GM19351 (cell line): ENCODE results near the gene PCDHGB6.
A peak's percentile ranks its signal among the peaks of the same experiment; 100 is the strongest.
"Not testable (repeated sequence)": the region's sequence is repeated elsewhere in the genome, so short reads cannot be mapped to it uniquely, and the experiment has no call there.

Experiments
- ATAC-seq: cut with Tn5 transposase; IDR thresholded peaks from one replicate; pipeline ENCODE4 v1.9.1; 2021; ENCODE audit warnings: mild to moderate bottlenecking, moderate library complexity; ENCODE audit not compliant: unreplicated experiment

PCDHGB6 gene

GRCh38 chr5:141417494-141418172 is 9.8 kb downstream of the PCDHGB6 start, which contains the start of gene PCDHGB7:
PCDHGB7 (plus strand) TSS chr5:141417677; CDS start chr5:141417860, 183 bp downstream.
- peak; percentile 76 for ATAC-seq

DNA sequence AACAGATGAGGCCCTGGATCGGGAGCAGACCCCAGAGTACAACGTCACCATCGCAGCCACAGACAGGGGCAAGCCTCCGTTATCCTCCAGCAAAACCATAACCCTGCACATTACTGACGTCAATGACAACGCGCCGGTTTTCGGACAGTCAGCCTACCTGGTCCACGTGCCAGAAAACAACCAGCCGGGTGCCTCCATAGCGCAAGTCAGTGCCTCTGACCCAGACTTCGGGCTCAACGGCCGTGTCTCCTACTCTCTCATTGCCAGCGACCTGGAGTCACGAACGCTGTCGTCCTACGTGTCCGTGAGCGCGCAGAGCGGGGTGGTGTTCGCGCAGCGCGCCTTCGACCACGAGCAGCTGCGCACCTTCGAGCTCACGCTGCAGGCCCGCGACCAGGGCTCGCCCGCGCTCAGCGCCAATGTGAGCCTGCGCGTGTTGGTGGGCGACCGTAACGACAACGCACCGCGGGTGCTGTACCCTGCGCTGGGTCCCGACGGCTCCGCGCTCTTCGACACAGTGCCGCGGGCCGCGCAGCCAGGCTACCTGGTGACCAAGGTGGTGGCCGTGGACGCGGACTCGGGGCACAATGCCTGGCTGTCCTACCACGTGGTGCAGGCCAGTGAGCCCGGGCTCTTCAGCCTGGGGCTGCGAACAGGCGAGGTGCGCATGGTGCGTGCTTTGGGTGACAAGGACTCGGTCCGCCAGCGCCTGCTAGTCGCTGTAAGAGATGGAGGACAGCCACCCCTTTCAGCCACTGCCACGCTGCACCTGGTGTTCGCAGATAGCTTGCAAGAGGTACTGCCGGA is 11.5 kb downstream of the PCDHGB6 start:
- ATAC-seq, result no peak

DNA sequence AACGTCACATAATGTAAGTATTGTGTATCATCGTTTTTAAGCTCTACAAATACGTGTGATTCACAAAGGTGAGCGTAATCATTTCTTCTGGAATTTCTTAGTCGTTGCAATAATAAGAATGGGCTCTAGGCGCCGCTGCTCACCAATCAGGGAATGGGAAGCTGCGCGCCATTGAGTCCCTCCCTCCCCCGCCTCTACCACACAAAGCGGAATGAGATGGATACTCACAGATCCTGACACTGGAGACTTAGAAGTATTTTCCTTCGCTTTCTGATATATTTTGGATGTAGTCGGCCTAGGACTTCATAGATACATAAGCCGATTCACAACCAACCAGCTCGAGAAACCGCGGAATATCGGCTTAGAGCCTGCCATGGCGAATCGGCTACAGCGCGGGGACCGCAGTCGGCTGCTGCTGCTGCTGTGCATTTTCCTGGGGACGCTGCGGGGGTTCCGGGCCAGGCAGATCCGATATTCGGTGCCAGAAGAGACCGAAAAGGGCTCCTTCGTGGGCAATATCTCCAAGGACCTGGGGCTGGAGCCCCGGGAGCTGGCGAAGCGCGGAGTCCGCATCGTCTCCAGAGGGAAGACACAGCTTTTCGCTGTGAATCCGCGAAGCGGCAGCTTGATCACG is 13.2 kb downstream of the PCDHGB6 start, which contains the start of gene PCDHGA11:
Gene PCDHGA11, plus strand, starts transcription at position 197 of the 634 bp plus-strand sequence. Its CDS starts 177 bp downstream, at position 374.
- ATAC-seq, result peak; percentile 43

DNA sequence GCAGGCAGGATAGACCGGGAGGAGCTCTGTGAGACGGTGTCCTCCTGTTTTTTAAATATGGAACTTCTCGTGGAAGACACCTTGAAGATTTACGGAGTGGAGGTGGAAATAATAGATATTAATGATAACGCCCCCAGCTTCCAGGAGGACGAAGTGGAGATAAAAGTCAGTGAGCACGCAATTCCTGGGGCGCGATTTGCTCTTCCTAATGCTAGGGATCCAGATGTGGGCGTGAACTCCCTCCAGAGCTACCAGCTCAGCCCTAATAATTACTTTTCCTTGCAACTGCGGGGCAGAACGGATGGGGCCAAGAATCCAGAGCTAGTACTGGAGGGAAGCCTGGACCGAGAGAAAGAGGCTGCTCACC is 13.7 kb downstream of the PCDHGB6 start:
- ATAC-seq, result no peak

- ATAC-seq, result no peak
Observed at GRCh38 chr5:141422742-141423291, 15.0 kb downstream of the PCDHGB6 start.

- ATAC-seq, result no peak
Observed at GRCh38 chr5:141427783-141428426, 20.1 kb downstream of the PCDHGB6 start.

DNA sequence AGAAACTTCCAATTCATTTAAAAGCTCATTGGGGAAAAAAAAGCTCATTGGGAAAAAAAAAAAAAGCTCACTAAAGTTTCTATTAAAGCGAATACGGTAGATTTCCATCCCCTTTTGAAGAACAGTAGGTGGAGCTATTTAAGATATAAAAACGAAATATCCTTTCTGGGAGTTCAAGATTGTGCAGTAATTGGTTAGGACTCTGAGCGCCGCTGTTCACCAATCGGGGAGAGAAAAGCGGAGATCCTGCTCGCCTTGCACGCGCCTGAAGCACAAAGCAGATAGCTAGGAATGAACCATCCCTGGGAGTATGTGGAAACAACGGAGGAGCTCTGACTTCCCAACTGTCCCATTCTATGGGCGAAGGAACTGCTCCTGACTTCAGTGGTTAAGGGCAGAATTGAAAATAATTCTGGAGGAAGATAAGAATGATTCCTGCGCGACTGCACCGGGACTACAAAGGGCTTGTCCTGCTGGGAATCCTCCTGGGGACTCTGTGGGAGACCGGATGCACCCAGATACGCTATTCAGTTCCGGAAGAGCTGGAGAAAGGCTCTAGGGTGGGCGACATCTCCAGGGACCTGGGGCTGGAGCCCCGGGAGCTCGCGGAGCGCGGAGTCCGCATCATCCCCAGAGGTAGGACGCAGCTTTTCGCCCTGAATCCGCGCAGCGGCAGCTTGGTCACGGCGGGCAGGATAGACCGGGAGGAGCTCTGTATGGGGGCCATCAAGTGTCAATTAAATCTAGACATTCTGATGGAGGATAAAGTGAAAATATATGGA is 22.7 kb downstream of the PCDHGB6 start, which contains the start of gene PCDHGA12:
Gene PCDHGA12, plus strand, starts transcription at position 176 of the 782 bp plus-strand sequence. Its CDS starts 253 bp downstream, at position 429.
- ATAC-seq, result peak; percentile 84

- peak; percentile 52 for ATAC-seq
Observed at GRCh38 chr5:141431286-141431685, 23.5 kb downstream of the PCDHGB6 start.

GRCh38 chr5:141432308-141432707 is 24.5 kb downstream of the PCDHGB6 start:
- ATAC-seq, result not testable (repeated sequence)

- not testable (repeated sequence) for ATAC-seq
Observed at GRCh38 chr5:141432726-141433125, 24.9 kb downstream of the PCDHGB6 start.

- ATAC-seq, result no peak
Observed at GRCh38 chr5:141434006-141434405, 26.2 kb downstream of the PCDHGB6 start.

DNA sequence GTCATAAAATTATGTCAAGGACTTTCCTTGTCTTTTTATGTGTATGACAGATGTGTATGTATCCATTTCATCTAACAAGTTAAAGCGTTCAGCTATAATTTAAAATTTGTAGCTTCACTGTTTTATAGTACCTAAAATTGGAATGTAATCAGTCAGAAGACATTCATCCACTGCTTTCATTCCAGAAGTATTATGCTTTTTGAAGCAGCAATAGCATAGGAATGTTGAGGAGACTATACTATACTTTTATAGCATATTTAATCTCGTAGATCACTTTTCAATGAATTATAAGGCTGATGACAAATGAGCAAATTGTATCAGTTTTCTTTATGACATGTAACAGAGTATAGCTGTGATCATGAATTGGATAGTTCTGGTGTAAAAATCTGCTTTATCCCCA is 29.4 kb downstream of the PCDHGB6 start:
- no peak for ATAC-seq

- no peak for ATAC-seq
Observed at GRCh38 chr5:141439411-141440141, 31.8 kb downstream of the PCDHGB6 start.

- no peak for ATAC-seq
Observed at GRCh38 chr5:141440341-141440740, 32.5 kb downstream of the PCDHGB6 start.

DNA sequence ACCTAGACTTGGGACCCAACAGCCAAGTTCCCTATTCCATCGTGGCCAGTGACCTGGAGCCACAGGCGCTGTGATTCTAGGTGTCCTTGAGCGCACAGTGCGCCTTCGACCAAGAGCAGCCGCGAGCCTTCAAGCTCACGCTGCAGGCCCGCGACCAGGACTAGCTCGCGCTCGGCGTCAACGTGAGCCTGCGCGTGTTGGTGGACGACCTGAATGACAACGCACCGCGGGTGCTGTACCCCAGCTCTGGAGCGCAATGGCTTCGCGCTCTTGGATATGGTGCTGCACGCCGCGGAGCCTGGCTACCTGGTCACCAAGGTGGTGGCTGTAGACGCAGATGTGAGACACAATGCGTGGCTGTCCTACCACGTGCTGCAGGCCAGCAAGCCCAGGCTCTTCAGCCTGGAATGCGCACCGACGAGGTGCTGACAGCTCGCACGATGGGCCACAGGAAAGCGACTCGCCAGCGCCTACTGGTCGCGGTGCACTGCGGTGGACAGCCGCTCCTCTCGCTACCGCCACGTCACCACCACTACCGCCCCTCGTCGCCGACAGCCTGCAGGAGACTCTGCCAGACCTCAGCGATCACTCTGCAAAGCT is 33.9 kb downstream of the PCDHGB6 start:
- no peak for ATAC-seq
